B cell (primary cell): Measurements from ENCODE around the gene TAS1R2.

ENCODE experiments used
- EZH2 ChIP-seq: IDR thresholded peaks from 2 replicates; pipeline ENCODE4 v1.6.1; 2012; ENCODE audit warnings: borderline replicate concordance, low read depth, mild to moderate bottlenecking, moderate library complexity, low read length; ENCODE audit not compliant: insufficient read depth, poor library complexity, severe bottlenecking
- TF ChIP-seq, protein P1 (sequence below): fragments of 200-600 bp; IDR thresholded peaks from one replicate; pipeline ENCODE4 v1.8.0; 2022; ENCODE audit warnings: antibody characterized with exemption, mild to moderate bottlenecking

DNA sequence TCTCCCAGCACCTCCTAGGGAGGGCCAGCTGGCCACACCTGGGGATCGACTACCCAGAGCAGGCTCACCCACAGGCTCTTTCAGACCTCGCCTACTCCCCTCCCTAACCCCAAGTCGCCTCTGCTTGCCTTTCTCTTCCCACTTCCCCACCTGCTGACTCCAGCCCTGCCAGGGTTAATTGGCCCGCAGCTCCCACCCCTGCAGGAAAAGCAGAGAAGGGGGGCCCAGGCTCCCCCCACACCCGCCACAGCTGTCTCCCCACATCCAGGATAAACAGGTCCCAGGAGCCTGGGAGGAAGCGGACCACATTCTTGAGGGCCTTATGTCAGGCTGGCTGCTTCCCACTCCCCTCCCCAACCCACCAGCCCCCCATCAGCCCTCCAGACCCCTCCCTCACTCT, 45.0 kb downstream of the TAS1R2 start:
- TF ChIP-seq, protein P1, sequence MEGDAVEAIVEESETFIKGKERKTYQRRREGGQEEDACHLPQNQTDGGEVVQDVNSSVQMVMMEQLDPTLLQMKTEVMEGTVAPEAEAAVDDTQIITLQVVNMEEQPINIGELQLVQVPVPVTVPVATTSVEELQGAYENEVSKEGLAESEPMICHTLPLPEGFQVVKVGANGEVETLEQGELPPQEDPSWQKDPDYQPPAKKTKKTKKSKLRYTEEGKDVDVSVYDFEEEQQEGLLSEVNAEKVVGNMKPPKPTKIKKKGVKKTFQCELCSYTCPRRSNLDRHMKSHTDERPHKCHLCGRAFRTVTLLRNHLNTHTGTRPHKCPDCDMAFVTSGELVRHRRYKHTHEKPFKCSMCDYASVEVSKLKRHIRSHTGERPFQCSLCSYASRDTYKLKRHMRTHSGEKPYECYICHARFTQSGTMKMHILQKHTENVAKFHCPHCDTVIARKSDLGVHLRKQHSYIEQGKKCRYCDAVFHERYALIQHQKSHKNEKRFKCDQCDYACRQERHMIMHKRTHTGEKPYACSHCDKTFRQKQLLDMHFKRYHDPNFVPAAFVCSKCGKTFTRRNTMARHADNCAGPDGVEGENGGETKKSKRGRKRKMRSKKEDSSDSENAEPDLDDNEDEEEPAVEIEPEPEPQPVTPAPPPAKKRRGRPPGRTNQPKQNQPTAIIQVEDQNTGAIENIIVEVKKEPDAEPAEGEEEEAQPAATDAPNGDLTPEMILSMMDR = no peak
- no peak for TF ChIP-seq EZH2
